AG08395 (cell line): ENCODE measurements around the gene WDTC1.

ENCODE experiments used
- DNase-seq: peaks from one replicate; pipeline ENCODE4 v3.0.0; 2012; ENCODE audit warnings: mixed read lengths, low spot score

Gene WDTC1

GRCh38 chr1:27335506-27336422, 101.3 kb downstream of the WDTC1 start:
- DNase-seq = no peak

- DNase-seq = no peak
Measured at GRCh38 chr1:27336756-27337155, 102.3 kb downstream of the WDTC1 start.

GRCh38 chr1:27338751-27339150, 104.3 kb downstream of the WDTC1 start:
- no peak for DNase-seq

- no peak for DNase-seq
Measured at GRCh38 chr1:27339213-27339612, 104.8 kb downstream of the WDTC1 start.

- peak; percentile 76 for DNase-seq
Measured at GRCh38 chr1:27341525-27342252, 107.3 kb downstream of the WDTC1 start, which contains the start of gene SYTL1. TSS of gene SYTL1 (plus strand) at chr1:27342022. CDS start at chr1:27345335, 3,313 bp downstream.

- no peak for DNase-seq
Measured at GRCh38 chr1:27342391-27342777, 108.0 kb downstream of the WDTC1 start.

GRCh38 chr1:27342778-27343638, 108.6 kb downstream of the WDTC1 start:
- no peak for DNase-seq

- no peak for DNase-seq
Measured at GRCh38 chr1:27343639-27344025, 109.2 kb downstream of the WDTC1 start.

GRCh38 chr1:27345272-27345671, 110.8 kb downstream of the WDTC1 start:
- no peak for DNase-seq

GRCh38 chr1:27346357-27346756, 111.9 kb downstream of the WDTC1 start:
- DNase-seq = no peak

- DNase-seq = no peak
Measured at GRCh38 chr1:27346991-27347624, 112.7 kb downstream of the WDTC1 start.

GRCh38 chr1:27348861-27349783, 114.7 kb downstream of the WDTC1 start:
- no peak for DNase-seq

GRCh38 chr1:27349784-27350662, 115.6 kb downstream of the WDTC1 start:
- peak; percentile 74 for DNase-seq

- DNase-seq = peak; percentile 47
Measured at GRCh38 chr1:27350663-27351540, 116.5 kb downstream of the WDTC1 start.

- no peak for DNase-seq
Measured at GRCh38 chr1:27351541-27352107, 117.2 kb downstream of the WDTC1 start.

GRCh38 chr1:27353166-27353565, 118.7 kb downstream of the WDTC1 start:
- DNase-seq = no peak

GRCh38 chr1:27353629-27354028, 119.2 kb downstream of the WDTC1 start:
- no peak for DNase-seq

- no peak for DNase-seq
Measured at GRCh38 chr1:27355683-27356082, 121.3 kb downstream of the WDTC1 start.
